Endothelial cell of umbilical vein (primary cell): ENCODE data around the gene MYO9B. TPM values are rescaled to one million over a fixed set of nuclear protein-coding genes. Genes with fewer than 3 reads are reported as not detected.

Experiments used
- BruUV-seq: library from RNA; stranded (reverse); fragments of 400-500 nt; replicated peaks from 2 replicates; lab custom pipeline; 2021; lab: Mats Ljungman, UMichigan
- CTCF ChIA-PET: fragments of 300-600, 350-600 bp; sonication (Branson Sonifier 250); formaldehyde crosslinking; loops from one replicate; lab custom pipeline; 2021; ENCODE audit warnings: antibody characterized with exemption, inconsistent platforms; lab: Charles Lee
- POLR2A ChIA-PET: fragments of 300-600, 350-600 bp; sonication (Branson Sonifier 250); formaldehyde crosslinking; loops from one replicate; lab custom pipeline; 2021; ENCODE audit warnings: antibody characterized with exemption, inconsistent platforms; lab: Charles Lee
- DNase-seq: peaks from one replicate; pipeline ENCODE4 v3.0.0-alpha.2; 2011; ENCODE audit warnings: low read depth, low spot score
- FAIRE-seq: peaks from 2 replicates; lab custom pipeline; 2011; peaks lifted over from hg19 to GRCh38; lab: Jason Lieb, UNC
- H2AFZ ChIP-seq: 2 replicates; pipeline ENCODE4 v1.6.0; 2012; ENCODE audit warnings: low read depth, low read length, control low read depth, inconsistent platforms
- H3K27ac ChIP-seq: 2 replicates; pipeline ENCODE4 v1.5.1; 2011; ENCODE audit warnings: low read depth, mild to moderate bottlenecking, control low read depth, low read length, moderate library complexity; ENCODE audit not compliant: insufficient read depth
- H3K27me3 ChIP-seq, 2 experiments: 2 replicates each; pipeline versions ENCODE4 v1.6.0 to v1.6.1; 2011; ENCODE audit warnings: low read length in 2 of 2, mixed read lengths in 1 of 2; ENCODE audit not compliant: control insufficient read depth in 2 of 2, insufficient read depth in 2 of 2
- H3K36me3 ChIP-seq, 2 experiments: 2 replicates in 1 of 2; 3 replicates in 1 of 2; pipeline ENCODE4 v1.5.1; 2011; ENCODE audit warnings: low read length in 2 of 2, mild to moderate bottlenecking in 1 of 2, moderate library complexity in 1 of 2; ENCODE audit not compliant: control insufficient read depth in 2 of 2, insufficient read depth in 2 of 2; ENCODE audit errors: extremely low read depth in 1 of 2
- H3K4me1 ChIP-seq: 3 replicates; pipeline ENCODE4 v1.5.1; 2011; ENCODE audit warnings: mild to moderate bottlenecking, low read length; ENCODE audit not compliant: control insufficient read depth, insufficient read depth; ENCODE audit errors: extremely low read depth
- H3K4me2 ChIP-seq: 2 replicates; pipeline ENCODE4 v1.6.1; 2011; ENCODE audit warnings: low read length, control low read depth, mixed read lengths; ENCODE audit not compliant: insufficient read depth
- H3K4me3 ChIP-seq, 3 experiments: fragments of 200-600 bp in 1 of 3; sonication (generic), shearing (Covaris generic) in 1 of 3; replicated peaks in 1 of 3; 2 replicates each; pipeline ENCODE4 v1.5.1; 2011 to 2016; ENCODE audit warnings: control low read depth in 3 of 3, low read length in 3 of 3, mild to moderate bottlenecking in 2 of 3, inconsistent platforms in 1 of 3, low read depth in 1 of 3, moderate library complexity in 1 of 3; ENCODE audit not compliant: insufficient read depth in 1 of 3
- H3K79me2 ChIP-seq: 2 replicates; pipeline ENCODE4 v1.6.0; 2012; ENCODE audit warnings: low read length, inconsistent platforms; ENCODE audit not compliant: control insufficient read depth, insufficient read depth
- H3K9ac ChIP-seq: replicated peaks from 2 replicates; pipeline ENCODE3; 2011; ENCODE audit warnings: low read length, control low read depth; ENCODE audit not compliant: insufficient read depth; ENCODE audit errors: extremely low read depth
- H3K9me1 ChIP-seq: replicated peaks from 3 replicates; pipeline ENCODE4 v1.6.0; 2011; ENCODE audit warnings: mild to moderate bottlenecking, low read length; ENCODE audit not compliant: control insufficient read depth, insufficient read depth; ENCODE audit errors: extremely low read depth
- H3K9me3 ChIP-seq: replicated peaks from 2 replicates; pipeline ENCODE4 v1.5.1; 2012; ENCODE audit warnings: low read length, inconsistent platforms; ENCODE audit not compliant: control insufficient read depth, insufficient read depth
- H4K20me1 ChIP-seq: replicated peaks from 2 replicates; pipeline ENCODE3; 2011; ENCODE audit warnings: mild to moderate bottlenecking, low read length; ENCODE audit not compliant: control insufficient read depth, insufficient read depth; ENCODE audit errors: extremely low read depth
- EZH2 ChIP-seq: IDR thresholded peaks from 2 replicates; pipeline ENCODE4 v1.6.1; 2012; ENCODE audit warnings: borderline replicate concordance, low read depth, mild to moderate bottlenecking, moderate library complexity, low read length, inconsistent platforms; ENCODE audit not compliant: severe bottlenecking
- FOS ChIP-seq: IDR thresholded peaks from 2 replicates; pipeline ENCODE4 v1.6.1; 2011; ENCODE audit warnings: mild to moderate bottlenecking, low read length, moderate library complexity, borderline replicate concordance; ENCODE audit not compliant: insufficient read depth
- GATA2 ChIP-seq: IDR thresholded peaks from 2 replicates; pipeline ENCODE4 v1.7.0; 2011; ENCODE audit warnings: low read depth, mild to moderate bottlenecking, moderate library complexity, mixed read lengths, low read length; ENCODE audit not compliant: insufficient read length, insufficient read depth
- JUN ChIP-seq: IDR thresholded peaks from 2 replicates; pipeline ENCODE4 v1.6.1; 2011; ENCODE audit warnings: borderline replicate concordance, low read depth; ENCODE audit not compliant: insufficient read length, insufficient read depth
- MYC ChIP-seq: IDR thresholded peaks from one replicate; pipeline ENCODE4 v1.6.1; 2011; ENCODE audit warnings: mild to moderate bottlenecking, low read depth, low read length
- POLR2A ChIP-seq: IDR thresholded peaks from 2 replicates; pipeline ENCODE4 v1.6.1; 2012; ENCODE audit warnings: low read depth, mild to moderate bottlenecking, control low read depth, low read length
- POLR2AphosphoS5 ChIP-seq: IDR thresholded peaks from 2 replicates; pipeline ENCODE4 v1.6.1; 2012; ENCODE audit warnings: low read depth, mild to moderate bottlenecking, control low read depth, low read length, moderate library complexity; ENCODE audit not compliant: insufficient read depth
- dilution Hi-C: fragments of 300-500 bp; cut with MboI; formaldehyde crosslinking; loops from one replicate; pipeline ENCODE4 v1.15.0; 2019; ENCODE audit warnings: low sequenced_read_pairs; ENCODE audit not compliant: extremely low pct_ligation_motif_present
- intact Hi-C: fragments of 100-400 bp; cut with micrococcal nuclease; formaldehyde crosslinking; loops from one replicate; pipeline ENCODE4 v1.10.0; 2022
- polyA plus RNA-seq, 4 experiments: library from polyadenylated mRNA; depleted of rRNA in 3 of 4; stranded (reverse) in 3 of 4; unstranded in 1 of 4; fragments of >200 nt; gene quantifications; 2 replicates each; pipeline versions ENCODE4 v1.2.1 to v1.2.3, GENCODE V29; 2011 to 2012; ENCODE audit warnings: missing spikeins in 1 of 4
- total RNA-seq: library from RNA; stranded (reverse); gene quantifications from 2 replicates; pipeline ENCODE4 v1.2.3, GENCODE V29; 2021
- TF ChIP-seq, protein P1 (sequence below), 2 donors: IDR thresholded peaks; 1 replicate in 1 of 2; 2 replicates in 1 of 2; pipeline ENCODE4 v1.5.1; 2011; ENCODE audit warnings: low read length in 2 of 2, mild to moderate bottlenecking in 2 of 2, moderate library complexity in 2 of 2, control low read depth in 1 of 2, inconsistent platforms in 1 of 2, low read depth in 1 of 2; ENCODE audit not compliant: insufficient read depth in 1 of 2; ENCODE audit errors: extremely low read depth in 1 of 2
- TF ChIP-seq, protein P2 (sequence below): IDR thresholded peaks from 2 replicates; pipeline ENCODE4 v1.6.1; 2011; ENCODE audit not compliant: insufficient read depth, insufficient read length

The MYO9B gene
- total and polyA plus RNA-seq, 2 donors (not counting 3 experiments of a cell fraction or from before 2014, with no cell fraction given) = 64.4 to 119 TPM

DNA sequence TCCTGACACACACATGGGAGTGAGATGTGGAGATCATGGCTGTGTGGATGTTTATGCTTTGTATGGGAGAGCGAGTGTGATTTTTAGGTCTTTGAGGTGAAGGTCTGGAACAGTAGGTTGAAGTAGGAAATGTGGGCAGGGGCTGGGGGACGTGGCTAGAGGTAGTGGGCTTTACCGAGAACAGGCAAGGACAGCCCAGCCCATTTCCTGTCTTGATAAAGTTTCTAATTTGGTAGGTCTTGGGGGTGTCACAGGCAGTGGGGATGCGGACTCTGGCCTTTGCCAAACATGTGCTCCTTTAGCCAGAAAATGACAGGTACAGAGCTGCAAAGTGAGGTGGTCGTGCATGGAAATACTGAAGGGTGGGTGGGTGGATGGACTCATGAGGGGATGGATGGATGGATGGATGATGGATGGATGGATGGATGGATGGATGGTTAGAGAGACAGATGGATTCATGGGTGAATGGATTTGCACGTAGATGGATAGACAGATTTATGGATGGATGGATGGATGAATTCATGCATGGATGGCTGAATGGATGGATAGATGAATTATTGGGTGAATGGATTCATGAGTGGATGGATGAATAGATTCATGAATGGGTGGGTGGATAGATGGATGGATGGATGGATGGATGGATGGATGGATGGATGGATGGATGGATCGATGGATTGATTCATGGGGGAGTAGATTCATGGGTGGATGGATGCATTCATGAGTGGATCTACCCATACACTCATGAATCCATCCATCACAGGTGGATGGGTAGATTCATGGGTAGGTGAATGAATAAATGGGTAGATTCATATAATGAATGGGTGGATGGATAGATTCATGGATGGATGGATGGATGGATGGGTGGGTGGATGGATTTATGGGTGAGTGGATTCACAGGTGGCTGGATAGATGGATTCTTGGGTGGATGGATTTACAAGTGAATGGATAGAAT is 70.2 kb downstream of the MYO9B start:
- no peak for DNase-seq
- Histone ChIP-seq H3K4me1 (no peaks in the 10 kb centered on the region), H3K27me3 (no peaks in the 10 kb centered on the region), H3K9me3 (no peaks in the 10 kb centered on the region), H3K79me2 (peaks cover 11% of the 10 kb centered on the region), H3K4me3 (no peak overlapping the region), H3K9me1 (no peaks in the 10 kb centered on the region), H3K4me2 (no peak overlapping the region), H3K36me3 (peaks cover 0 to 12% of the 10 kb centered on the region in 2 experiments), H3K9ac (no peak overlapping the region), H4K20me1 (no peaks in the 10 kb centered on the region), H2AFZ (no peak overlapping the region), H3K27ac (no peak overlapping the region)
- FAIRE-seq = no peak
- dilution Hi-C loops (no loop called here), intact Hi-C loops (loop anchor here (5.0 kb wide), 1 partner anchor 39 kb away; no protein-coding TSS in a partner anchor)
- BruUV-seq = no TSS peak
- CTCF ChIA-PET = no interaction called here
- POLR2A ChIA-PET = no interaction called here
- TF ChIP-seq FOS (no peak), POLR2AphosphoS5 (no peak), EZH2 (no peak), GATA2 (no peak)

DNA sequence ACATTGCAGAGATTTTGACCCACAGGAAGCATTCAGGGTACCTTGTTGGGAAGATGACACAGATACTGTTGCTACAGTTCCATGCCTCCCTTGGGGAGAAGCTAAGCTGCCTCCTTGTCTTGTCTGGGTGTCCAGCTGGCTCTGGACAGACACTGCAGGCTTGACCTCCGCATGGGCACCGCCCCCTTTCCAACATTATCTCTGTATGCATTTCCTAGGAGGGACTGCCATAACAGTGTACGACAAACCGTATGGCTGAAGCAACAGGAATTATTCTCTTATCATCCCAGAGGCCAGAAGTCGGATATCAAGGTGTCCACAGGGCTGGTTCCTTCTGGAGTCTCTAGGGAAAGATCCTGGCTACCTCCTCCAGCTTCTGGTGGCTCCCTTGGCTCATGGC is 72.6 kb downstream of the MYO9B start:
- no peak for FAIRE-seq
- Histone ChIP-seq H4K20me1 (no peaks in the 10 kb centered on the region), H3K4me1 (no peaks in the 10 kb centered on the region), H3K9me1 (no peaks in the 10 kb centered on the region), H3K27me3 (no peaks in the 10 kb centered on the region), H3K36me3 (peaks cover 0 to 20% of the 10 kb centered on the region in 2 experiments), H3K4me3 (no peak overlapping the region), H3K27ac (no peak overlapping the region), H2AFZ (no peak overlapping the region), H3K4me2 (no peak overlapping the region), H3K9me3 (no peaks in the 10 kb centered on the region), H3K79me2 (peaks cover 9% of the 10 kb centered on the region), H3K9ac (no peak overlapping the region)
- ChIA-PET CTCF (no interaction called here), POLR2A (no interaction called here)
- TF ChIP-seq POLR2A = no peak
- TF ChIP-seq GATA2 = no peak
- TF ChIP-seq POLR2AphosphoS5 = no peak
- TF ChIP-seq EZH2 = no peak
- no peak for TF ChIP-seq JUN
- TF ChIP-seq, protein P1, sequence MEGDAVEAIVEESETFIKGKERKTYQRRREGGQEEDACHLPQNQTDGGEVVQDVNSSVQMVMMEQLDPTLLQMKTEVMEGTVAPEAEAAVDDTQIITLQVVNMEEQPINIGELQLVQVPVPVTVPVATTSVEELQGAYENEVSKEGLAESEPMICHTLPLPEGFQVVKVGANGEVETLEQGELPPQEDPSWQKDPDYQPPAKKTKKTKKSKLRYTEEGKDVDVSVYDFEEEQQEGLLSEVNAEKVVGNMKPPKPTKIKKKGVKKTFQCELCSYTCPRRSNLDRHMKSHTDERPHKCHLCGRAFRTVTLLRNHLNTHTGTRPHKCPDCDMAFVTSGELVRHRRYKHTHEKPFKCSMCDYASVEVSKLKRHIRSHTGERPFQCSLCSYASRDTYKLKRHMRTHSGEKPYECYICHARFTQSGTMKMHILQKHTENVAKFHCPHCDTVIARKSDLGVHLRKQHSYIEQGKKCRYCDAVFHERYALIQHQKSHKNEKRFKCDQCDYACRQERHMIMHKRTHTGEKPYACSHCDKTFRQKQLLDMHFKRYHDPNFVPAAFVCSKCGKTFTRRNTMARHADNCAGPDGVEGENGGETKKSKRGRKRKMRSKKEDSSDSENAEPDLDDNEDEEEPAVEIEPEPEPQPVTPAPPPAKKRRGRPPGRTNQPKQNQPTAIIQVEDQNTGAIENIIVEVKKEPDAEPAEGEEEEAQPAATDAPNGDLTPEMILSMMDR (IDR thresholded peaks at IDR 0.05; ENCODE audit: extremely low read depth in 1 of 2, insufficient read depth in 1 of 2, low read depth in 1 of 2, low read length in 2 of 2) = no peak
- TF ChIP-seq MYC = no peak
- no peak for TF ChIP-seq FOS
- TF ChIP-seq, protein P2, sequence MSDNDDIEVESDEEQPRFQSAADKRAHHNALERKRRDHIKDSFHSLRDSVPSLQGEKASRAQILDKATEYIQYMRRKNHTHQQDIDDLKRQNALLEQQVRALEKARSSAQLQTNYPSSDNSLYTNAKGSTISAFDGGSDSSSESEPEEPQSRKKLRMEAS = no peak
- no TSS peak for BruUV-seq
- dilution Hi-C loops (no loop called here), intact Hi-C loops (loop anchor here (5.0 kb wide), 1 partner anchor 41 kb away; no protein-coding TSS in a partner anchor)
- DNase-seq = no peak
